GM18519 (cell line): ENCODE data around the gene RAB11FIP4.
"Not testable (repeated sequence)": the region's sequence is repeated elsewhere in the genome, so short reads cannot be mapped to it uniquely, and the experiment has no call there.

Experiments used
- ATAC-seq: cut with Tn5 transposase; IDR thresholded peaks from one replicate; pipeline ENCODE4 v1.9.1; 2021; ENCODE audit warnings: mild to moderate bottlenecking, moderate library complexity; ENCODE audit not compliant: unreplicated experiment, low FRiP score

RAB11FIP4 gene

DNA sequence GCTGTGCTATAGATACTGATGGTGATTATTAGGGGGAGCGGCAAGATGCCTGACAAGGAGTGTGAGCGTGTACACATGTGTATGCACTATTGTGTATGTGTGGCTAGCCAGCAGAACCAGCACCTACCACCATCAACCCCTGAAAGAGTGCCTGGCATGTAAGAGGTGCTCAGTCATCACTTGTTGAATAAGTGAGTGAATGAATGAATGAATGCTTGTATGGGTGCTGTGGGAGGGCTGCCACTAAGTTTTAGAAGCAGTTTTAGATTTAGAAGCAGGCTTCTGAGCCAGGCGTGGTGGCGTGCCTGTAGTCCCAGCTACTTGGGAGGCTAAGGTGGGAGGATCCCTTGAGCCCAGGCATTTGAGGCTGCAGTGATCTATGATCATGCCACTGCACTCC is 37.0 kb downstream of the RAB11FIP4 start:
- no peak for ATAC-seq

- no peak for ATAC-seq
Measured at GRCh38 chr17:31431098-31431851, 39.8 kb downstream of the RAB11FIP4 start.

DNA sequence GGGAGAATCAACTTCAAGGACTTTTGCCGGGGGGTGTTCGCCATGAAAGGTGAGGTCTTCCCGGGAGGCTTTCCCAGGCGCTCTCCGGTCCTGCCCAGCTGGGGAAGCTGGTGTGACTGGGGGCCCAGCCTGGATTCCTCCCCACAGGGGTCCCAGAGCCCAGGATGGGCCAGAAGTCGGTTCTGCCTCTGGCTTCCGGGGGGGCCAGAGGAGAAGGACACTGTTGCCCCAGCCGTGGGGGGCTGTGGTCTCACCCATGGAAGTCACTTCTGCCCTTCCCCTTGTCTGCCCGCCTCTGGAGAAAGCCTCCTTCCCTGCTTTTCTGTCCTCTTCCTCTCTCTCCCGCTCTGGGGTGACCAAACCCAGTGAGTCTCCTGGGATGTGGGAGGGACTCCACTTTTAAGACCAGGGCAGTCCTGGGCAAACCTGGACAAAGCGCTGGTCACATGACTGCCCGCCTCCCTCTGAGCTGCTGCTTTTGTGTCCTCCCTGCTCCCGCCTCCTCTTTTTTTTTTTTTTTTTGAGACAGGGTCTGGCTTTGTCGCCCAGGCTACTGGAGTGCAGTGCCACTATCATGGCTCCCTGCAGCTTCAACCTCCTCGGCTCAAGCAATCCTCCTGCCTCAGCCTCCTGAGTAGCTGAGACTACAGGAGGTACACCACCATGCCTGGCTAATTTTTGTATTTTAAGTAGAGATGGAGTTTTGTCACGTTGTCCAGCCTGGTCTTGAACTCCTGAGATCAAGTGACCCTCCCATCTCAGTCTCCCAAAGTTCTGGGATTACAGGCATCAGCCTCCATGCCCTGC is 40.6 kb downstream of the RAB11FIP4 start:
- ATAC-seq = no peak

- no peak for ATAC-seq
Measured at GRCh38 chr17:31433091-31433790, 41.8 kb downstream of the RAB11FIP4 start.

GRCh38 chr17:31433811-31434726 is 42.6 kb downstream of the RAB11FIP4 start:
- ATAC-seq = no peak

- ATAC-seq = no peak
Measured at GRCh38 chr17:31434727-31435050, 43.2 kb downstream of the RAB11FIP4 start.

DNA sequence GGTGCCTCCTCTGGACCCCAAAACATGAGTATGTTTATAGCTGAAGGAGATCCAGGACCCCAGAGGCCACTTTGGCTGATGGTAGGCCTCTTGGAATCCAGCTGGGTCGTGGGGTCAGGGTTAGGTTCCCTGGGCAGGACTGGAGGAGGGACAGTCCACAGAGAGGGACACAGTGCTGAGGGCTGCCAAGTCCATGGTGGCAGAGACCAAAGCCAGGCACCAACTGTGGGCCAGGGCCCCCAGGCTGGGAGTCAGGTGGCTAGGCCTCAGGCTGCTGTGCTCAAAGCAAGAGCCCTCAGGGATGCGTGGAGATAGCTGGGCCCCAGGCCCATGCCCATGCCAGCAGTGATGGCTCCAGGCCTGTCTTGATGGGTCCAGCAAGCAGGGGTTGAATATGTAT is 44.1 kb downstream of the RAB11FIP4 start:
- no peak for ATAC-seq

DNA sequence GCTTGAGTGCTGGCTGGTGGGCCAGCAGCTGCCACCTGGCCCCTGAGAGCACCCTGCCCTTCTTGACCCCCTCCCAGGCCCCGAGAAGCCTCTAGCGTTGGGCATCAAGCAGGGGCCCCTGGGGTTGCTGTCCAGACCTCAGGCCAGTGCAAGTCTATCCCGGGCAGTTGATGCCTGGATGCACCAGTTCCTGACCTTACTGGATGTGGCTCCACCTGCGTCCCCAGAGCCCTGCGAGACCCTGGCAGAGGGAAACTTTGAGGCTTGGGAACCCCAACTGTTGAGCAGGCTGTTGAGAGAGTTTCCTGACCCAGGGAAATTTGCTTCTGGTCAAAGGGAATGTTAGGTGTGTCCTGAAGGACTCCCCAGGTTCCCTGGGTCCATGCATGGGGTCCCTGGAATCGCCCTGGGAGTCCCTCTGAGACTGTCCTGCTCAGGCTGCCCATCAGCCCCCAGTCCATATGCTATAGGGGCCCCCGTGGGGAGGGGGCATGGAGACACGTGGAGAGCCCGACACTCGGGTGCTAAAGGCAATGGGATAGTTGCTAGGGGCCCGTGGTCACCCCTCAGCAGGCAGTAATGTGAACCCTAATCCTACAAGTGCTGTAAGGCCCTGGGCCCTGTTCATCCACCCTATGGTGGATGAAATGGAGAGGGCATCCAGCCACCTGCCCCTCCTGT is 46.4 kb downstream of the RAB11FIP4 start:
- no peak for ATAC-seq

DNA sequence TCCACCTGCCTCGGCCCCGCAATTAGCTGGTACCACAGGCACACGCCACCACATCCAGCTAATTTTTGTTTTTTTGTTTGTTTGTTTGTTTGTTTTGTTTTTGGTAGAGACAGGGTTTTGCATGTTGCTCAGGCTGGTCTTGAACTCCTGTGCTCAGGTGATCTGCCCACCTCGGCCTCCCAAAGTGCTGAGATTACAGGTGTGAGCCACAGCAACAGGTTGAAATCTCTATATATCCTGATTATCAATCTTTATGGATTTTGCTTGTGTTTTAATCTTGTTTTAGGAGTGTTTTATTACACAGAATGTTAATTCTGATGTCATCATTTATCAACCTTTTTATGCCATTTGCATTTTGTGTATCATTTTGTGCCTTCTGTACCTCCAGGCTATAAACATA is 48.2 kb downstream of the RAB11FIP4 start:
- ATAC-seq = no peak

GRCh38 chr17:31442276-31442675 is 50.8 kb downstream of the RAB11FIP4 start:
- ATAC-seq = no peak

DNA sequence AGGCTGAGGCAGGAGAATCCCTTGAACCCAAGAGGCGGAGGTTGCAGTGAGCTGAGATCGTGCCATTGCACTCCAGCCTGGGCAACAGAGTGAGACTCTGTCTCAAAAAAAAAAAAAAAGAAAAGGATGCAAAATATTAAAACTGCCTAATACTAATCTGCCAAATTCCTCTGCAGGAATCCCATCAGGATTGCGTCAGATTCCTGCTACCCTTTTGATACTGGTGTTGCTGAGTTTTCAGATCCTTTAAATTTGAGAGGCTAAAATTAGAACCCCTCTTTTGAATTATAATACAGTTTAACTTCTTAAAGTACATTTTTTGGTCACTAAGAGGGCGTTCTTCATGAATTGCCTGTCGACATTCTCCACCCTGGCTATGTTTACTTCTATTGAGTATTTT is 51.4 kb downstream of the RAB11FIP4 start:
- not testable (repeated sequence) for ATAC-seq

DNA sequence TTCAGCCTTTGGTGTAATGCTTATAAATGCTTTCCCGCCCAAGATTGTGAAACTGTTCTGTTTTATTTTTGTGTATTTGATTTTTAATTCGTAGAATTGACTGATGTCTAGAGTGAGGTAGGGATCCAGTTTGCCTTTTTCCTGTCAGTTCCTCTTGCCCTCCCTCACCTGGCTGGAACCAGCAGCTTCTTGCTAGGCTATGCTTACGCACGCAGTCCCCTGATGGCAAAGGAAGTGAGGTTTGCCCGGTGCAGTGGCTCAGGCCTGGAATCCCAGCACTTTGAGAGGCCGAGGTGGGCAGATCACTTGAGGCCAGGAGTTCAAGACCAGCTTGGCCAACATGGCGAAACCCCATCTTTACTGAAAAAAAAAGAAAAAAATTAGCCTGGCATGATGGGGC is 51.9 kb downstream of the RAB11FIP4 start:
- ATAC-seq = no peak

DNA sequence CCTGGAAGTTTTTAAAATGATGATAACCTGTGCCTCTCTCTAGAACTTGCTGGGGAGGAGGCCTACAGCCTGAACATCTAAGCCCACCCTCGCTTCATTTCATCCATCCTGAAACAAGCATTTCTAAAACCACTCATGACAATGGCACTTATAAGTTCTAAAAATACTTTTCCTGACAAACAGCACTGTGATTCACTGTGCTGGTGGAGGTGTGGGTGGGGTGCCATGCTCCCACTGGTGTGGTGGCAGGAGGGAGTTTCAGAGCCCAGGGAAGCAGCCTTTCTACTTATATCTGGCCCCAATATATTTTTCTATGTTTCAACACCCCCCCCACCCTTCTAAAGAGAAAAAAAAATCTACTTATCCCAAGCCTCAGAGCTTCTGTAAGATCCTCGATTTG is 52.6 kb downstream of the RAB11FIP4 start:
- ATAC-seq = no peak

GRCh38 chr17:31446195-31446967 is 54.9 kb downstream of the RAB11FIP4 start:
- no peak for ATAC-seq

DNA sequence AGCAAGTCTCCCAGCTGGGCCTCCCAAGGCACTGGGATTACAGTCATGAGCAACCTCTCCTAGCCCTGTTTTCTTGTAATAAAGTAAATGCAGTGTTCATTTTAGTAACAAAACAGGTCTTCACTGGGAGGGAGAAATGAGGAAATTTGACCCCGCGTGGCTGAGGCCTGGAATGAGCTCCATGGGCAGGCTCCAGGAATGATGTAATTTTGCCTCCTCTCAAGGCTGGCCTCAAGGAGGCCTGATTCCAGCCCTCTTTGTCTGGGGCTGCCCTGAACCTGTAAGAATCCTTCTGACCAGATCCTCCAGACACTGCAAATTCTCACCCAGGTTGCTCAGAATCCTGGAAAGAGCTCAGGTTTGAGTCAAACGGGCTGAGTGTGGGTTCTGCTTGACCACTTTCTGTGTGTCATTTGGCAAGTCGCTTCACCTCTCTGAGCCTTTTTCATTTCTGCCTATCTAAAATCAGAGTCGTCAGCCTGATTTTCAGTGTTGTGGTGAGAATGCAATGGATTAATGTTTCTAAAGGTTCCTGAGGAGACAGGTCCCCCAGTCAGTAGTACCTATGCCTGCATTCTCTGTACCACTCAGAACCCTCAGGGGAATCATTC is 57.1 kb downstream of the RAB11FIP4 start:
- ATAC-seq = no peak

GRCh38 chr17:31449111-31449510 is 57.6 kb downstream of the RAB11FIP4 start:
- no peak for ATAC-seq

DNA sequence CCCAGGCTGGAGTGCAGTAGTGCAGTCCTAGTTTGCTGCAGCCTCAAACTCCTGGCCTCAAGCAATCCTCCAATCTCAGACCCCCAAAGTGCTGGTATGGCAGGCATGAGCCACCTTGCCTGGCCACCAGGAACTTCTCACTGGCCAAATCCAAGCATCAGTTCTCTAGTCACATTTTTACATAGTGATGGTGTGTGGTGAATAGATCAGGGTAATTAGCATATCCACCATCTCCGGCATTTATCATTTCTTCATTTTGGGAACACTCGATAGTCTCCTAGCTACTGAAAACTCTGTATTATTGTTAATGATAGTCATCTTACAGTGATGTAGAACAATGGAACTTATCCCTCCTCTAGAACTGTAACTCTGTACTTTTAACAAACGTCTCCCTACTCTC is 58.3 kb downstream of the RAB11FIP4 start:
- no peak for ATAC-seq

DNA sequence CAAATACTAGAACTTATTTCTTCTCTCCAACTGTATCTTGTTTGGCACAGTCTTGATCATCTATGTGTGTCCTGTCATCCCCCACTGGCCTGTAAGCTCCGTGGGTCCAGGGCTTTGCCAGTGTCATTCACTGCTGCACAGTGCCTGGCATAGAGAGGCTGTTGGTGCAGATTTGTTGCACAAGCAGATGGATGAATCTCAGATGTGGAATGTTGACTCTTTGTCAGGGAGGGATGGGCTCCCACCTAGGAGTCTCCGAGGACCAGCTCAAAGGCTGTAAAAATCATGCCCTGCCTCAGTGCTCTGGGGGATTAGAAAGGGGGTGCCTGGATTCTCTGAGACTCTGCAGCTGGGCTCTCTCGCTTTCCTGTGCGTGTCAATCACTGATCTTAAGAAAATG is 60.6 kb downstream of the RAB11FIP4 start:
- ATAC-seq = no peak
